Keratinocyte (primary cell): ENCODE measurements around the gene ZNF830.
"Not testable (repeated sequence)": the region's sequence is repeated elsewhere in the genome, so short reads cannot be mapped to it uniquely, and the experiment has no call there.

Source experiments
- CTCF ChIP-seq, 3 experiments: IDR thresholded peaks in 1 of 3; conservative IDR thresholded peaks in 1 of 3; optimal IDR thresholded peaks in 1 of 3; 2 replicates in 2 of 3; 3 replicates in 1 of 3; pipeline versions ENCODE3 to v1.5.1; 2011; ENCODE audit warnings: low read length in 3 of 3, mild to moderate bottlenecking in 3 of 3, moderate library complexity in 2 of 3, control low read depth in 1 of 3, inconsistent platforms in 1 of 3; ENCODE audit not compliant: insufficient read depth in 2 of 3; ENCODE audit errors: extremely low read depth in 1 of 3
- EZH2 ChIP-seq: IDR thresholded peaks from one replicate; pipeline ENCODE4 v1.6.1; 2012; ENCODE audit warnings: inconsistent platforms, mild to moderate bottlenecking, low read length, moderate library complexity

DNA sequence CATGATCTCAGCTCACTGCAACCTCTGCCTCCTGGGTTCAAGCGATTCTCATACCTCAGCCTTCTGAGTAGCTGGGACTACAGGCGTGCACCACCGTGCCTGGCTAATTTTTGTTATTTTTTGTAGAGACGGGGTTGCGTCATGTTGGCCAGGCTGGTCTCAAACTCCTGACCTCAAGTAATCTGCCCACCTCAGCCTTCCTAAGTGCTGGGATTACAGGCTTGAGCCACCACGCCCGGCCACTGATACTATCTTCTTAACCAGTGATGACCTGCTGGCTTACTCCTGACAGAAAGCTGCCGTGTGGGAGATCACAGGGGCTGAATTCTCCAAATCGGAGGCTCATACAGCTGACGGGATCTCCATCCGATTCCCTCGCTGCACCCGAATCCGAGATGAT lies 39.6 kb downstream of the ZNF830 start:
- TF ChIP-seq EZH2; CTCF (optimal IDR thresholded peaks at IDR 0.05 in 1 of 3, IDR thresholded peaks at IDR 0.05 in 1 of 3, conservative IDR thresholded peaks at IDR 0.05 in 1 of 3; ENCODE audit: extremely low read depth in 1 of 3, insufficient read depth in 2 of 3, low read length in 3 of 3): not testable (repeated sequence)
